OCI-LY7 (cell line): ENCODE results near the gene KLHL13.

Source experiments
- EZH2phosphoT487 ChIP-seq: fragments of 200-600 bp; sonication (generic); IDR thresholded peaks from 2 replicates; pipeline ENCODE4 v1.6.1; 2018; ENCODE audit warnings: low read depth, borderline replicate concordance, mild to moderate bottlenecking, mixed run types, antibody characterized with exemption, low read length, moderate library complexity, mixed read lengths
- TF ChIP-seq, protein P1 (sequence below): fragments of 200-600 bp; sonication (generic); conservative IDR thresholded peaks from 2 replicates; pipeline ENCODE4 v1.5.1; 2014; ENCODE audit warnings: mild to moderate bottlenecking, antibody characterized with exemption, low read length, moderate library complexity, mixed read lengths

DNA sequence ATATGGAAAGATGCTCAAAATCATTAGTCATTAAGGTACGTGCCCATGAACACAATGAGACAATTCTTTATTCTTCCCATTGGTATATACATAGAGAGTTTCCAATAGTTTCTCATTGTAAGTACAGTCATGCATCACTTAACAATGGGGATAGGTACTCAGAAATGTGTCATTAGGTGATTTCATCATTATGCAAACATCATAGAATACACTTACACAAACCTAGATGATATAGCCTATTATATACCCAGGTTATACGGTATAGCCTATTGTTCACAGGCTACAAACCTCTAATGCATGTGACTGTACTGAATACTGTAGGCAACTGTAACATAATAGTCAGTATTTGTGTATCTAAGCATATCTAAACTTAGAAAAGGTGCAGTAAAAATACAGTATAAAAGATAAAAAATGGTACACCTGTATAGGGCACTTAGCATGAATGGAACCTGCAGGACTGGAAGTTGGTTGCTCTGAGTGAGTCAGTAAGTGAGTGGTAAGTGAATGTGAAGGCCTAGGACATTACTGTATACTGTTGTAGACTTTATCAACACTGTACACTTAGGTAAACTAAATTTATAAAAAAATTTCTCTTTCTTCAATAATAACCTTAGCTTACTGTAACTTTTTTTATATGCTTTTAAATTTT, 49.6 kb downstream of the KLHL13 start:
- TF ChIP-seq, protein P1, sequence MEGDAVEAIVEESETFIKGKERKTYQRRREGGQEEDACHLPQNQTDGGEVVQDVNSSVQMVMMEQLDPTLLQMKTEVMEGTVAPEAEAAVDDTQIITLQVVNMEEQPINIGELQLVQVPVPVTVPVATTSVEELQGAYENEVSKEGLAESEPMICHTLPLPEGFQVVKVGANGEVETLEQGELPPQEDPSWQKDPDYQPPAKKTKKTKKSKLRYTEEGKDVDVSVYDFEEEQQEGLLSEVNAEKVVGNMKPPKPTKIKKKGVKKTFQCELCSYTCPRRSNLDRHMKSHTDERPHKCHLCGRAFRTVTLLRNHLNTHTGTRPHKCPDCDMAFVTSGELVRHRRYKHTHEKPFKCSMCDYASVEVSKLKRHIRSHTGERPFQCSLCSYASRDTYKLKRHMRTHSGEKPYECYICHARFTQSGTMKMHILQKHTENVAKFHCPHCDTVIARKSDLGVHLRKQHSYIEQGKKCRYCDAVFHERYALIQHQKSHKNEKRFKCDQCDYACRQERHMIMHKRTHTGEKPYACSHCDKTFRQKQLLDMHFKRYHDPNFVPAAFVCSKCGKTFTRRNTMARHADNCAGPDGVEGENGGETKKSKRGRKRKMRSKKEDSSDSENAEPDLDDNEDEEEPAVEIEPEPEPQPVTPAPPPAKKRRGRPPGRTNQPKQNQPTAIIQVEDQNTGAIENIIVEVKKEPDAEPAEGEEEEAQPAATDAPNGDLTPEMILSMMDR, result no peak
- no peak for TF ChIP-seq EZH2phosphoT487
